Epithelial cell of prostate (primary cell): ENCODE results near the gene TNIK.
"Not testable (repeated sequence)": the region's sequence is repeated elsewhere in the genome, so short reads cannot be mapped to it uniquely, and the experiment has no call there.

Experiments used
- DNase-seq: peaks from one replicate; pipeline ENCODE4 v3.0.0-alpha.2; 2011; ENCODE audit warnings: low read depth, low spot score
- H3K27ac ChIP-seq: fragments of 450-650 bp; 2 replicates; pipeline ENCODE4 v1.5.1; 2017; ENCODE audit warnings: mild to moderate bottlenecking

The TNIK gene

GRCh38 chr3:171248426-171249111 lies 211.6 kb downstream of the TNIK start:
- H3K27ac ChIP-seq, result no peak overlapping the region
- DNase-seq, result no peak

GRCh38 chr3:171245796-171246765 lies 214.1 kb downstream of the TNIK start:
- no peak for DNase-seq

GRCh38 chr3:171242951-171243350 lies 217.3 kb downstream of the TNIK start:
- no peak for DNase-seq

More at GRCh38 chr3:171245796-171246765, 214.1 kb downstream of the TNIK start:
- no peak overlapping the region for H3K27ac ChIP-seq

GRCh38 chr3:171242170-171242569 lies 218.0 kb downstream of the TNIK start:
- DNase-seq, result no peak
- no peak overlapping the region for H3K27ac ChIP-seq

More at GRCh38 chr3:171242951-171243350, 217.3 kb downstream of the TNIK start:
- H3K27ac ChIP-seq, result no peak overlapping the region

- DNase-seq, result not testable (repeated sequence)
These were observed 218.6 kb downstream of the TNIK start for GRCh38 chr3:171241655-171242054.

GRCh38 chr3:171240504-171240835 lies 219.7 kb downstream of the TNIK start:
- no peak for DNase-seq
- no peak overlapping the region for H3K27ac ChIP-seq

More at GRCh38 chr3:171241655-171242054, 218.6 kb downstream of the TNIK start:
- not testable (repeated sequence) for H3K27ac ChIP-seq

GRCh38 chr3:171239757-171240503 lies 220.3 kb downstream of the TNIK start:
- DNase-seq, result no peak
- H3K27ac ChIP-seq, result no peak overlapping the region

GRCh38 chr3:171237009-171237385 lies 223.2 kb downstream of the TNIK start:
- H3K27ac ChIP-seq, result no peak overlapping the region
- DNase-seq, result no peak

- H3K27ac ChIP-seq, result no peak overlapping the region
- no peak for DNase-seq
These were observed 223.8 kb downstream of the TNIK start for GRCh38 chr3:171236265-171237008.

- no peak for DNase-seq
- H3K27ac ChIP-seq, result no peak overlapping the region
These were observed 225.8 kb downstream of the TNIK start for GRCh38 chr3:171234298-171235010.

- no peak for DNase-seq
- H3K27ac ChIP-seq, result peak overlapping the region; percentile 2
These were observed 228.8 kb downstream of the TNIK start for GRCh38 chr3:171231361-171231760.

GRCh38 chr3:171230865-171231264 lies 229.3 kb downstream of the TNIK start:
- peak; percentile 16 for DNase-seq
- peak overlapping the region; percentile 2 for H3K27ac ChIP-seq

- DNase-seq, result no peak
- H3K27ac ChIP-seq, result no peak overlapping the region
These were observed 231.0 kb downstream of the TNIK start for GRCh38 chr3:171229173-171229572.

- no peak for DNase-seq
- H3K27ac ChIP-seq, result no peak overlapping the region
These were observed 232.0 kb downstream of the TNIK start for GRCh38 chr3:171228240-171228639.

GRCh38 chr3:171227828-171228227 lies 232.4 kb downstream of the TNIK start:
- no peak overlapping the region for H3K27ac ChIP-seq
- no peak for DNase-seq

- H3K27ac ChIP-seq, result no peak overlapping the region
- no peak for DNase-seq
These were observed 232.8 kb downstream of the TNIK start for GRCh38 chr3:171227359-171227758.

- DNase-seq, result no peak
- H3K27ac ChIP-seq, result no peak overlapping the region
These were observed 233.4 kb downstream of the TNIK start for GRCh38 chr3:171226794-171227193.

- DNase-seq, result peak; percentile 60
These were observed 234.5 kb downstream of the TNIK start for GRCh38 chr3:171225708-171226107.

GRCh38 chr3:171225165-171225564 lies 235.0 kb downstream of the TNIK start:
- DNase-seq, result no peak
- H3K27ac ChIP-seq, result no peak overlapping the region

More at GRCh38 chr3:171225708-171226107, 234.5 kb downstream of the TNIK start:
- H3K27ac ChIP-seq, result no peak overlapping the region
